Cardiac muscle cell (in vitro differentiated cells and primary cell): Measurements from ENCODE around the gene PRKD1. TPM values are rescaled to one million over a fixed set of nuclear protein-coding genes. Genes with fewer than 3 reads are reported as not detected.
A peak's percentile ranks its signal among the peaks of the same experiment; 100 is the strongest.

Experiments used
- DNase-seq, 2 donors: peaks; one replicate each; pipeline versions ENCODE4 v3.0.0 to v3.0.0-alpha.2; 2010 to 2017; ENCODE audit warnings: low read depth in 1 of 2, low spot score in 1 of 2
- H3K27ac ChIP-seq: fragments of 200-600 bp; sonication (generic); 2 replicates; pipeline ENCODE4 v1.5.1; 2016
- H3K27me3 ChIP-seq: fragments of 200-600 bp; sonication (generic); 2 replicates; pipeline ENCODE4 v1.6.0; 2016; ENCODE audit warnings: control low read depth
- H3K36me3 ChIP-seq: fragments of 200-600 bp; sonication (generic); 2 replicates; pipeline ENCODE4 v1.5.1; 2016; ENCODE audit warnings: control low read depth
- H3K4me1 ChIP-seq: fragments of 200-600 bp; sonication (generic); 2 replicates; pipeline ENCODE4 v1.8.1; 2017; ENCODE audit warnings: low read depth, mild to moderate bottlenecking, mixed run types
- H3K4me3 ChIP-seq: fragments of 200-600 bp; sonication (generic); 2 replicates; pipeline ENCODE4 v1.5.1; 2016; ENCODE audit warnings: mild to moderate bottlenecking
- H3K9me3 ChIP-seq: fragments of 200-600 bp; sonication (generic); 2 replicates; pipeline ENCODE4 v1.5.1; 2017; ENCODE audit warnings: low read depth, mild to moderate bottlenecking, control low read depth
- CTCF ChIP-seq: IDR thresholded peaks from 2 replicates; pipeline ENCODE4 v1.5.1; 2012; ENCODE audit warnings: low read depth, mild to moderate bottlenecking, low read length
- polyA plus RNA-seq: library from polyadenylated mRNA; unstranded; fragments of >200 nt; fragmentation: Nextera tagmentation; extraction: Ambion mirVana; gene quantifications from 2 replicates; pipeline ENCODE4 v1.2.1, GENCODE V29; 2016
- total RNA-seq: library from RNA; depleted of rRNA; stranded (reverse); fragments of >200 nt; gene quantifications from 2 replicates; pipeline ENCODE4 v1.2.3, GENCODE V29; 2016

Gene PRKD1
- total and polyA plus RNA-seq, 2 experiments from 2014 or later: 15.2 to 15.7 TPM

- Histone ChIP-seq H3K4me3 (no peak overlapping the region), H3K27ac (no peak overlapping the region), H3K36me3 (no peaks in the 10 kb centered on the region), H3K9me3 (no peaks in the 10 kb centered on the region), H3K4me1 (no peaks in the 10 kb centered on the region), H3K27me3 (no peaks in the 10 kb centered on the region)
- peak in 1 of 2 donors; percentile 76 for DNase-seq
- TF ChIP-seq CTCF: no peak
These were observed 113.3 kb downstream of the PRKD1 start for GRCh38 chr14:29814156-29815015.

- DNase-seq: peak in 1 of 2 donors; percentile 47
- Histone ChIP-seq H3K4me1 (no peaks in the 10 kb centered on the region), H3K9me3 (no peaks in the 10 kb centered on the region), H3K36me3 (no peaks in the 10 kb centered on the region), H3K27me3 (no peaks in the 10 kb centered on the region), H3K27ac (no peak overlapping the region), H3K4me3 (no peak overlapping the region)
- no peak for TF ChIP-seq CTCF
These were observed 117.0 kb downstream of the PRKD1 start for GRCh38 chr14:29810682-29811081.

- TF ChIP-seq CTCF: no peak
- Histone ChIP-seq H3K9me3 (no peaks in the 10 kb centered on the region), H3K4me3 (no peak overlapping the region), H3K36me3 (no peaks in the 10 kb centered on the region), H3K4me1 (no peaks in the 10 kb centered on the region), H3K27me3 (no peaks in the 10 kb centered on the region), H3K27ac (no peak overlapping the region)
- no peak for DNase-seq
These were observed 117.6 kb downstream of the PRKD1 start for GRCh38 chr14:29810064-29810463.

- no peak for TF ChIP-seq CTCF
- Histone ChIP-seq H3K4me3 (no peak overlapping the region), H3K36me3 (no peaks in the 10 kb centered on the region), H3K4me1 (peaks cover 3% of the 10 kb centered on the region), H3K27me3 (no peaks in the 10 kb centered on the region), H3K27ac (no peak overlapping the region), H3K9me3 (no peaks in the 10 kb centered on the region)
- peak in 1 of 2 donors; percentile 20 for DNase-seq
These were observed 121.5 kb downstream of the PRKD1 start for GRCh38 chr14:29806124-29806517.

GRCh38 chr14:29805415-29806123 lies 122.1 kb downstream of the PRKD1 start:
- H3K9me3 ChIP-seq: no peaks in the 10 kb centered on the region
- no peaks in the 10 kb centered on the region for H3K36me3 ChIP-seq
- H3K4me3 ChIP-seq: no peak overlapping the region
- no peak overlapping the region for H3K27ac ChIP-seq
- no peaks in the 10 kb centered on the region for H3K27me3 ChIP-seq
- no peak for TF ChIP-seq CTCF
- H3K4me1 ChIP-seq: peaks cover 3% of the 10 kb centered on the region
- peak in 1 of 2 donors; percentile 98 for DNase-seq
